HG02623 (cell line): ENCODE results near the gene NAPA.

ENCODE experiments used
- ATAC-seq: cut with Tn5 transposase; IDR thresholded peaks from one replicate; pipeline ENCODE4 v1.9.1; 2021; ENCODE audit warnings: moderate library complexity; ENCODE audit not compliant: unreplicated experiment

Gene NAPA

DNA sequence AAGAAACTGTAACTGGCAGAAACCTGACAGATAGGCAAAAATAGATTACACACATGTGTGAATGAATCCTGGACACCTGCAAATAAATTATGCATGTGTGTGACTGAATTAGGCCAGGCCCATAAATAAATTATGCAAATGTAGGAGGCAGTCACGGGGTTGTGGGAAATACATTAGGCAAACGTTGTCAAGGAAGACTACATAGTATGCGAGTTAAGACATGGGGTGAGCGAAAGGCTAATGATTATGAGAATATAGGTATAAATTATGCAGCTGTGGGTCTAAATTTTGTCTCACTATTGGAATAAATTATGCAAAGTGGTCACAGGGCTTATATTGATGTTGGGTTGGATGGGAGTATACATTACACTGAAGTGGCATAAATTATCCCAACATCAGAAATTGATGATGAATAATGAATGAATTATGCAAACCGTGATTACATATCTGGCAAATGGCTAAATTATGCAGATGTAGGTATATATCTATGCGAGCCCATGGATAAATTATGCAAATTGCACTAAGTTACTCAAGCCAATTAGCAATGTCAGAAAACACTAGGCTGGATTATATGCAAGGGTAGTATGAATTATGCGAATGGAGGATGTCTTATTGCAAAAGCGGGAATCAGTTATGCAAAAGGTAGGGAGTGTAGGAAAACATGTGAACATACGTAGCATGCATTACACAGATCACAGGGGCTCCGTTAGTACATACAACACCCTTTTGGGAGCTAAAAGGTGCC is 50.0 kb downstream of the NAPA start:
- ATAC-seq, result no peak

DNA sequence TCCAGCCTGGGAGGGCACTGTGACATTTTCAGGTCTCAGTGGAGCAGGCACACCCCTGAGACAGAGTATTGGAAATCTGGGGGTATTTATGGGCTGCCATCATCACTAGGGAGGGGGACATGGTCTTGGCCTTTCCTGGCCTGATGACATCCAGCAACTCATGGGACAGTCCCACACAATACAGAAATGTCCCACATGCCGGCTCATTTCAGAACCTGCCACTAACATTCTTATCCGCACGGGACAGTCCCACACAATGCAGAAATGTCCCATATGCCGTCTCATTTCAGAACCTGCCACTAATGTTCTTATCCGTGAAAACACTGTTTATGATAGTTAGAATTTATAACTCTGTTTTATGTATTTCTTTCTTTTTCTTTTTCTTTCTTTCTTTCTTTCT is 53.0 kb downstream of the NAPA start:
- ATAC-seq, result no peak

DNA sequence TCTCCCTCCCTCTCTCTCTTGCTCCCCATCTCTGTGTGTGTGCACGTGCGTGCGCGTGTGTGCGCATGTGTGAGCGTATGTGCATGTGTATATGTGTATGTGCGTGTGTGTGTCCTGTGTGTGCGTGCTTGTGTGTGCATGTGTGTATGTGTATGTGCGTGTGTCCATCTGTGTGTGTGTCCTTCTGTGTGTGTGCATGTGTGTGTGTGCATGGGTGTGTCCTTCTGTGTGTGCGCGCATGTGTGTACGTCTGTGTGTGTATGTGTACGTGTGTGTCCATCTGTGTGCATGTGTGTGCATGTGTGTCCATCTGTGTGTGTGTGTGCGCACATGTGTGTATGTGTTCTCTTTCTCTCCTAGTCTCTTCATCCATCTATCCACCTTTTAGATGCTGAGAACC is 55.4 kb downstream of the NAPA start:
- no peak for ATAC-seq

DNA sequence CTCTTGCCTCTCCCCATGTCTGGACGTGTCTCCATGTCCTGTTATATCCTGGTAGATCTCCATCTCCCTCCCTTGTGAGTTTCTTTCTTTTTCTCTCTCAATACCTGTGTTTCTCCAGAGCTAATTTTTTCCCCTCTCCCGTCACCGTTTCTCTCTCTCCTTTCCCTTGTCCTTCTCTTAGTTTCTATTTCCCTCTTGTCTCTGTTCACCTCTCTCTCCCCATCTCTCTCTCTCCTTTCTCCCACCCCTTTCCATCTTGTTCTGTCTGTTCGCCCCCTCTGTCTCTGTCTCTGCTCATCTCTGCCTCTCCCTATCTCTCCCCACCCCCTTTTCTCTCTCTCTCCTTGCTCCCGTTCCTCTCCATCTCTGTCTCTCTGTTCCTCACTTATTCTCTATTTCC is 56.2 kb downstream of the NAPA start:
- no peak for ATAC-seq

DNA sequence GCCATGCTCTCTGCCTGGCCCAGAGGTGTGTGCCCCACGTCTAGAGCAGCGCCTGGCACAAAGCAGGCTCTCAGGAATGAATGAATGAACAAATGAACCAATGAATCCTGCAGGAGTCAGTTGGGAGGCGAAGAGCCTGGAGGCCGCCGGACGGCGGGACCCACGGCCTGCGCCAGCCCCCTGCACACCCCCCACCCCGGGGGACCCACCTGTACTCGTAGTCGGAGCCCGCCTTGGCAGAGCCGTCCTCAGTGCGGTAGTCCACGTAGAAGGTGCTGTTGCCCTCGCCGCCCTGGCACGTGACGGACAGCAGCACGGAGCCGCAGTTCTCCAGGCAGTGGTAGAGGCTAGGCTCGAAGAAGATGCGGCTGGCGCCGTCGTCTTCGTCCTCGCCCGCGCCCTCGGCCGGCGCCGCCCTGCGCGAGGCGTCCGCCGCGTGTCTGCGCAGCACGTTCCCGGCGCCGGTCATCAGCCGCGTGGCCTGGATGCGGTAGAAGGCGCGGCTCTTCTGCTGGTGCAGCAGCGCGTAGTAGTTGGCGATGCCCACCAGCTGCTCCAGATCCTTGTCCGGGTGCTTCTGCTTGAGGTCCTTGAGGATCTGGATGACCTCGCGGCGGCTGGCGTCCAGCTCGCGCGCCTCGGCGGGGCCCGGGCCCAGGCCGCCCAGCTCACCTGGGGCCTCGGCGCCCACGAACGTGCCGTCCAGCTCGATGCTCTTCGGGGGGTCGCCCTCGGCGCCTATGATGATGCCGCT is 58.0 kb downstream of the NAPA start:
- no peak for ATAC-seq

DNA sequence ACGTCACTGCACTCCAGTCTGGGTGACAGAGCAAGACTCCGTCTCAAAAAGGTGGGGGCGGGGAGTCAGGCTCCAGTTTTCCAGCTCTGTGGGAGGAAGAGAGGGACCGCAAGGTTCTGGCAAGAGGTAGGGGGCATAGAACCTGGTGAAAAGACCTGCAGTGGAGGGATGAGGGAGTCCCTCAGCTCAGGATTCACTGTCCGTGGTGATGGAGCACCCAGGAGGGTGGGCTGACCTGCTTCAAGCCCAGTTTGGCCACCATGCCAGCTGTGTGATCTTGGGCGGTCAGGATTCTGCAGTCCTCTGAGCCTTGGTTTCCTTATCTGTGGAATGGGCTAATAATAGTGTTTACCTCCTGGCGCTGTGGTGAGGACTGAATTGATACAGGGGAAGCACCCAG is 64.4 kb downstream of the NAPA start:
- no peak for ATAC-seq

DNA sequence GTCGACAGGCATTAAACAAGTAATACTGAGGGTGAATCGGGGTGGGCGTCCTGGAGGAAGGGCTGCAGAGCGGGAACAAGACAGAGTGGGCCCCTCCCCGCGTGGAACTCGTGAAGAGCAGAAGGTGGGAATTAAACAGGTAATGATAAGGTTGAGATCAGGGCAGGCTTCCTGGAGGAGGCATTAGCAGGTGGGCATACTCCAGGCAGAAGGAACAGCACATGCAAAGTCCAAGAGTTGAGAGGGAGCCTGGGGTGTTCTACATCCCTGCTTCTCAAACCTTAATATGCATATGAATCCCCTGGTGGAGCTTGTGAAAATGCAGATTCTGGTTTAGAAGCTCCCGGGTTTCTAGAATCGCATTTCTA is 66.5 kb downstream of the NAPA start:
- ATAC-seq, result no peak

DNA sequence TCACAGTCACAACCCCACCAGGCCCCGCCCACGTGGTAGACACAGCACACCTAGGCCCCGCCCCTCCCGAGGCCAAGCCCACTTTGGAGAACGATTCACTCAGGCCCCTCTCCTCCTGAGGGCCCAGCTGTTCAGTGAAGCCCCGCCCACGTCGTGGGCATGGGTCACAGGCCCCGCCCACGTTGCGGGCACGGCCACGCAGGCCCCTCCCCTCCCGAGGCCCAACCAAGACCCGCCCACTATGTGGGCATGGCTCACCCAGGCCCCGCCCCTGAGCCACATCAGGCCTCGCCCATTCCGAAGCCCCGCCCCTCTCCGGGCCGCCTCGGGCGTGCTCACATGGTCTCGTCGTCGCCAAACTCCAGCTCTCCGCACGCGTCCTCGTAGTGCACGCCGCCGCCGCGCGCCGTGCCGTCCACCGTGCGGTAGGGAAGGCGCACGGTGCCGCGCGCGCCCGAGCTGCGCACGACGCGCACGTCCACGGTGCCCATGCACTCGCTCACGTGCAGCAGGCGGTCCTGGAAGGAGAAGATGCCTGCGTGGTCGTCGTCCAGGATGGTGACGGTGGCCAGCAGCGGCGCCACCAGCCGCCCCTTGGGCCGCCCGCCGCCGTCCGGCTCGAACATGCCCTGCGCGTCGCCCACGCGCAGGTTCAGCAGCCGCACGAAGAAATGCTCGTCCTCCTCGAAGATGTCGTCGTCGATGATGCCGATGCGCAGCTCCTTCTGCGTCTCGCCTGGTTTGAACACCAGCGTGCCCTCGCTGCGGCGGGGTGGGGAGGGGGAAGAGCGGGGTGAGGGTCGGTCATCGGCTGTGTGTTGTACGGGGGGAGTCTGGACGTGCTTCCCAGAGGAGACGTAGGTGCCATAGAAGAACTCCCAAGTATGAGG is 67.1 kb downstream of the NAPA start:
- no peak for ATAC-seq

DNA sequence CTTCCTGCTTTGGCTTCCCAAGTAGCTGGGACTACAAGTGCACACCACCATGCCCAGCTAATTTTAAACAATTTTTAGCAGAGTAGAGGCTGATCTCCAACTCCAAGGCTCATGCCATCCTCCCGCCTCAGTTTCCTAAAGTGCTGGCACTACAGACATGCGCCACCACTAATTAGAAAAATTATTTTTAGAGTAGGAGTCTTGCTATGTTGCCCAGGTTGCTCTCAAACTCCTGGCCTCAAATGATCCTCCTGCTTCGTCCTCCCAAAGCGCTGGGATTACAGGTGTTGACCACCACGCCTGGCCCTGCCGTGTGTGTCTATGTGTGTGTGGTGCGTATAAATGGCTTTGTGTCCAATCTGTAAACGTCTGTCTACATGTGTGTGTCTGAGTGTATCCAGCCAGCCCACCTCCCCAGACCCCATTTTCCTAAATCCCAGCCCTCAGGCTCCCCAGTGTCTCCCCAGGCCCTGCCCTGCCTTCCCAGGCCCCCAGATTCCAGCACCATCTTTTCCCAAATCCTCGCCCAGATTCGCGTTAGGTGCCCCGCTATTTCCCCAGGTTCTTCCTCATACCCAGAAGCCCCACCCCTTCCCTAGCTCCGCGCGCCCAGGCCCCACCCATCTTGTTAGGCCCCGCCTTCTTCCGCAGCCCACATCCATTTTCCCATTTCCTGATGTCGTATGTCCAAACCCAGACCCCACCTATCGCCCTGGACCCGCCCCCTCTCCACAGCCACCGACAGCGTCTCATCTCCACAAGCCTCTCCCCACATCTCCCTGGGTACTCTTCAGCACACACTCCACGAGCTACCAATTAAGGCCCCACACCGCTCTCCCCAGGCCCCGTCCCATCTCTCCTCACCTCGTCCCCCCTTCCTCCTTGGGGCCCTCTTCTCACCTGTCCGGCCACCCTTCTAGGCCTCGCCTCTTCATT is 68.1 kb downstream of the NAPA start:
- ATAC-seq, result no peak

DNA sequence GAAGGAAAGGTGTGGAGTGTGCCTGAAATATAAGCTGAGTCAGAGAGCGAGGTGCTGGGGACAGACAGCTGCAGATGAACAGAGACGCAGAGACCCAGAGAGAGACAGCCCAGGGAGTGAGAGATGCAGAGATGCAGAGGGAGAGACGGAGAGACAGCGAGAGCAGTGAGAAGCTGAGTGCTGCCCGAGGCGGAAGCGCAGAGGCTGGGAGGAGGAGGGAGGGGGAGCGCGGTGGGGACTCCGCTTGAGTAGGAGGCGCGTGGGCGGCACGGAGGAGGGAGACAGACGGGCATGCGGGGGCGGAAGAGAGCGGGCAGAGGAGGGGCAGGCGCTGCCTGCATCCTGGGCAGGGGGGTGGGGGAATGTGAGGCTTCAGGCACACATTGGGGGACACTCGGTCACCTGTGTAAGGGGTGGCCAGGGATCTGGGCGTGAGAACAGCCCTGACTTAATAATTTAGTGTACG is 68.9 kb downstream of the NAPA start:
- no peak for ATAC-seq

DNA sequence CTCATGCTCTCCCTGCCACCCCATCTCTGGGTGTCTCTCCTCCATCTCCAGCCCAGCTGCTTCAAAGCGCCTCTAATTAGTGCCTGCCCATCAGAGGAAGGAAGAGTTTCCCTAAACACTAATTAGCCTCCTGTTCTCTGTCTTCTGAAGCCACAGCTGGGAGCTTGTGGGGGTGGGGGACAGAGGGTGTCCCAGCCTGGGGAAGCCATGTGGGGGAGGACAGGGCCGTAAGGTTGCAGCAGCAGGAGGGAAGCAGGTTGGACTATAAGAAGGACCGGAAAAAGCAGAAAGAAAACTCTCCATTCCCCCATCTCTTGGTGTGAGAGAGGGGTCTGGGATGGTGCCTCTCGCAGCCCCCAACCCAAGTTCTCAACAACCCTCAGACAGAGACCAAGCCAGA is 69.3 kb downstream of the NAPA start:
- ATAC-seq, result no peak

DNA sequence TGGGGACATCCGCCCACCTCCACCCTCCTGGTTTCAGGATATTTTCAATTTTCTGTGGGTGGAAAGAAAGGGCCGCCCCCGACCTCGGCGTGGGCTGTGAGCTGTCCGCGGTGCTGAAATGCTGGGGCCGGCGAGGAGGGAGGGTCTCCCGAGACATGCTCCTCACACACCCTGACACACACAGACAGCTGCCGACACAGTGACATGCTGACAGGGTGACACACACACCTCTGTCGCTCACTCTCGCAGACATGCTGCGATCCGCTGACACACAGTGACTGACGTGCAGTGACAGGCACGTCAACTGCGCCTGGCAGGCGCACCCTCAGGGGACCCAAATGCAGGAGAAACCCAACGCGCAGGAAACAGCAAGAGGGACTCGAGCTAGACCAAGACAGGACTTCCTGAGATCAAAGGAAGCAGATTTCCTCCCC is 70.5 kb downstream of the NAPA start:
- no peak for ATAC-seq

DNA sequence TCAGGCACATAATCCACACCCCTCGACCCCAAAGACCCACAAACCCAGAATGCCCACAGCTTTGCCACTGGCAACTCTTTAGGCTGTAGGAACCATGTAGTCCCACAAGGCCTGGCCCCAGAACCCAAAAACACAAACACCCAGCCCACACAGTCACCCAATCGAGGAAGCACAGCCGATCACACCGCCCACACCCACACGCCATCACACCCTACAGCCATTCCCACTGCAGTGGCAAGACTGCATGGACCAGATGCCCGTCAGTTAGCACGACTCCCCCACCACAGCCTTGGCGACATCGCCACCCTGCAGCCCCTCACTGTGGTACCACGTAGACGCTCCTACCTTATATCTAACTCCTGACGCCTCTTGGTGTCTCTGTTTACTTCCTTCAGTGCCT is 71.5 kb downstream of the NAPA start:
- ATAC-seq, result no peak

DNA sequence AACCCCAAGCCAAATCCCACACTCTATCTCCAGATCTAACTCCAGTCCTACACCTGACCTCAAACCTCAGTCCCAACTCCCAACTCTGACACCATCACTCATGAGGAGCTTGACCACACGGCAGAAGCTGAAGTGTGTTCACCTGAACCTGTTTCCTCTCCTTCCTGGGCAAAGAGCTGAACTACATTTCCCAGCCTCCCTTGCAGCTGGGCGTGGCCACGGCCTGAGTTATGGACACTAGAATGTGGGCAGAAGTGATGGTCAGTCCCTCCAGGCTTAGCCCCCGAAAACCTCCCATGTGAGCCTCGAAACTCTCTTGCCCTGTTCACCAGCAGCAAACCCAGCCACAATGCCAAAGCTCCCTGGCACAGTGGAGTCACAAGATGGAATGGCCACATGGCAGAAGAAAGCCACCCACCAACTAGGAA is 76.1 kb downstream of the NAPA start:
- ATAC-seq, result no peak
